ENCODE results near the gene EML6. TPM values are rescaled to one million over a fixed set of nuclear protein-coding genes. Genes with fewer than 3 reads are reported as not detected.
A peak's percentile ranks its signal among the peaks of the same experiment; 100 is the strongest.

The EML6 gene
- total RNA-seq, 1 experiment from 2014 or later: 15.7 TPM

GRCh38 chr2:54741250-54741649 is 17.8 kb downstream of the EML6 start:
- intact Hi-C loops (cut with micrococcal nuclease): no loop called here
- H3F3A ChIP-seq (ENCODE audit: low read length, unreplicated experiment): no peaks in the 10 kb centered on the region
- H3K4me2 ChIP-seq (ENCODE audit: low read length): no peak overlapping the region
- no peaks in the 10 kb centered on the region for H4K20me1 ChIP-seq (ENCODE audit: low read length)
- H3K4me1 ChIP-seq (ENCODE audit: insufficient read depth, low read length): no peaks in the 10 kb centered on the region
- H3K9ac ChIP-seq (ENCODE audit: low read length): no peak overlapping the region
- no peaks in the 10 kb centered on the region for H3K36me3 ChIP-seq (ENCODE audit: low read depth, low read length)
- ATAC-seq (no peak), DNase-seq (no peak)
- POLR2A ChIA-PET (ENCODE audit: unreplicated experiment): no interaction called here
- TF ChIP-seq CTCF (conservative IDR thresholded peaks at IDR 0.05; ENCODE audit: low read depth, low read length): no peak
- no peak for TF ChIP-seq EZH2phosphoT487 (IDR thresholded peaks at IDR 0.05; ENCODE audit: borderline replicate concordance, low read length)
- TF ChIP-seq EZH2 (IDR thresholded peaks at IDR 0.05; ENCODE audit: low read length, unreplicated experiment): no peak
- H3K4me3 ChIP-seq (ENCODE audit: low read length): no peak overlapping the region
- no peak overlapping the region for H2AFZ ChIP-seq (ENCODE audit: low read length)
- no peaks in the 10 kb centered on the region for H3K9me2 ChIP-seq (replicated peaks; ENCODE audit: low read length)
- no peaks in the 10 kb centered on the region for H3K79me2 ChIP-seq (ENCODE audit: low read length)
- H3K27me3 ChIP-seq (ENCODE audit: low read length): no peaks in the 10 kb centered on the region
- H3K9me3 ChIP-seq (ENCODE audit: low read length): no peaks in the 10 kb centered on the region
- BruUV-seq (replicated peaks): no TSS peak
- no peak overlapping the region for H3K27ac ChIP-seq (ENCODE audit: low read length)
- CTCF ChIA-PET: no interaction called here

- H3K27ac ChIP-seq (ENCODE audit: low read length): no peak overlapping the region
- intact Hi-C loops (cut with micrococcal nuclease): no loop called here
- H4K20me1 ChIP-seq (ENCODE audit: low read length): no peaks in the 10 kb centered on the region
- ChIA-PET CTCF (interaction anchor here (0.6 kb wide), 1 partner anchor 83 kb away, joined by 5 read pairs; no protein-coding TSS in a partner anchor), POLR2A (ENCODE audit: unreplicated experiment) (no interaction called here)
- no peaks in the 10 kb centered on the region for H3F3A ChIP-seq (ENCODE audit: low read length, unreplicated experiment)
- H3K79me2 ChIP-seq (ENCODE audit: low read length): no peaks in the 10 kb centered on the region
- H3K4me3 ChIP-seq (ENCODE audit: low read length): no peak overlapping the region
- ATAC-seq (0 out of 2 replicates have a peak, but pooled peaks have one; percentile 50), DNase-seq (peak; percentile 50)
- H3K27me3 ChIP-seq (ENCODE audit: low read length): no peaks in the 10 kb centered on the region
- no peak overlapping the region for H3K9ac ChIP-seq (ENCODE audit: low read length)
- no peaks in the 10 kb centered on the region for H3K4me1 ChIP-seq (ENCODE audit: insufficient read depth, low read length)
- BruUV-seq (replicated peaks): no TSS peak
- no peak overlapping the region for H2AFZ ChIP-seq (ENCODE audit: low read length)
- TF ChIP-seq EZH2 (IDR thresholded peaks at IDR 0.05; ENCODE audit: low read length, unreplicated experiment): no peak
- no peak for TF ChIP-seq EZH2phosphoT487 (IDR thresholded peaks at IDR 0.05; ENCODE audit: borderline replicate concordance, low read length)
- TF ChIP-seq CTCF (conservative IDR thresholded peaks at IDR 0.05; ENCODE audit: low read depth, low read length): no peak
- no peak overlapping the region for H3K4me2 ChIP-seq (ENCODE audit: low read length)
- no peaks in the 10 kb centered on the region for H3K9me2 ChIP-seq (replicated peaks; ENCODE audit: low read length)
- H3K9me3 ChIP-seq (ENCODE audit: low read length): no peaks in the 10 kb centered on the region
- H3K36me3 ChIP-seq (ENCODE audit: low read depth, low read length): no peaks in the 10 kb centered on the region
Observed at GRCh38 chr2:54750040-54750439, 26.6 kb downstream of the EML6 start.

GRCh38 chr2:54752439-54752838 is 29.0 kb downstream of the EML6 start:
- H3K4me2 ChIP-seq (ENCODE audit: low read length): no peak overlapping the region
- ChIA-PET POLR2A (ENCODE audit: unreplicated experiment) (no interaction called here), CTCF (no interaction called here)
- no peak for DNase-seq
- H2AFZ ChIP-seq (ENCODE audit: low read length): no peak overlapping the region
- H4K20me1 ChIP-seq (ENCODE audit: low read length): no peaks in the 10 kb centered on the region
- H3K4me1 ChIP-seq (ENCODE audit: insufficient read depth, low read length): peaks cover 4% of the 10 kb centered on the region
- H3K36me3 ChIP-seq (ENCODE audit: low read depth, low read length): no peaks in the 10 kb centered on the region
- no peaks in the 10 kb centered on the region for H3F3A ChIP-seq (ENCODE audit: low read length, unreplicated experiment)
- no peak overlapping the region for H3K4me3 ChIP-seq (ENCODE audit: low read length)
- H3K9ac ChIP-seq (ENCODE audit: low read length): no peak overlapping the region
- no peaks in the 10 kb centered on the region for H3K9me3 ChIP-seq (ENCODE audit: low read length)
- no peaks in the 10 kb centered on the region for H3K27me3 ChIP-seq (ENCODE audit: low read length)
- ATAC-seq: no peak
- intact Hi-C loops (cut with micrococcal nuclease): no loop called here
- H3K79me2 ChIP-seq (ENCODE audit: low read length): no peaks in the 10 kb centered on the region
- no TSS peak for BruUV-seq (replicated peaks)
- H3K27ac ChIP-seq (ENCODE audit: low read length): no peak overlapping the region
- TF ChIP-seq EZH2 (IDR thresholded peaks at IDR 0.05; ENCODE audit: low read length, unreplicated experiment): no peak
- H3K9me2 ChIP-seq (replicated peaks; ENCODE audit: low read length): no peaks in the 10 kb centered on the region
